WTC11 (cell line): ENCODE data around the gene COPZ1.

ENCODE experiments used
- ARID4B ChIP-seq: sonication (generic); formaldehyde crosslinking; IDR thresholded peaks from 2 replicates; pipeline ENCODE4 v1.8.0; 2023; ENCODE audit warnings: missing genetic modification reagents, mild to moderate bottlenecking, borderline replicate concordance
- ATF2 ChIP-seq: sonication (generic); formaldehyde crosslinking; IDR thresholded peaks from 2 replicates; pipeline ENCODE4 v1.8.1; 2022; ENCODE audit warnings: low read depth, missing genetic modification reagents, borderline replicate concordance
- CREB1 ChIP-seq: sonication (generic); formaldehyde crosslinking; IDR thresholded peaks from 2 replicates; pipeline ENCODE4 v1.8.0; 2023; ENCODE audit warnings: mild to moderate bottlenecking, missing genetic modification reagents
- CTCF ChIP-seq: fragments of 200-600 bp; IDR thresholded peaks from 2 replicates; pipeline ENCODE4 v1.8.0; 2022; ENCODE audit warnings: antibody characterized with exemption
- ESRRA ChIP-seq: sonication (generic); formaldehyde crosslinking; IDR thresholded peaks from 2 replicates; pipeline ENCODE4 v1.8.1; 2022; ENCODE audit warnings: mild to moderate bottlenecking, missing genetic modification reagents, borderline replicate concordance
- MAX ChIP-seq: sonication (generic); formaldehyde crosslinking; IDR thresholded peaks from 2 replicates; pipeline ENCODE4 v1.8.0; 2022; ENCODE audit warnings: mild to moderate bottlenecking, missing genetic modification reagents
- MXD4 ChIP-seq: fragments of 250-450 bp; sonication (Bioruptor Pico); IDR thresholded peaks from 2 replicates; pipeline ENCODE4 v1.8.0; 2021; ENCODE audit warnings: mild to moderate bottlenecking, moderate library complexity, borderline replicate concordance
- NR2C2 ChIP-seq: sonication (generic); formaldehyde crosslinking; IDR thresholded peaks from 2 replicates; pipeline ENCODE4 v1.8.0; 2022; ENCODE audit warnings: mild to moderate bottlenecking, missing genetic modification reagents
- SMAD4 ChIP-seq: sonication (generic); formaldehyde crosslinking; IDR thresholded peaks from 2 replicates; pipeline ENCODE4 v1.8.0; 2022; ENCODE audit warnings: mild to moderate bottlenecking, missing genetic modification reagents
- USF1 ChIP-seq: sonication (generic); formaldehyde crosslinking; IDR thresholded peaks from 2 replicates; pipeline ENCODE4 v1.8.0; 2022; ENCODE audit warnings: mild to moderate bottlenecking, missing genetic modification reagents
- USF2 ChIP-seq: sonication (generic); formaldehyde crosslinking; IDR thresholded peaks from 2 replicates; pipeline ENCODE4 v1.8.1; 2023; ENCODE audit warnings: mild to moderate bottlenecking, missing genetic modification reagents, moderate library complexity
- ZNF281 ChIP-seq: sonication (generic); formaldehyde crosslinking; IDR thresholded peaks from 2 replicates; pipeline ENCODE4 v1.8.0; 2023; ENCODE audit warnings: mild to moderate bottlenecking, missing genetic modification reagents
- ZNF532 ChIP-seq: fragments of 250-450 bp; sonication (Bioruptor Pico); IDR thresholded peaks from 2 replicates; pipeline ENCODE4 v1.9.0; 2021; ENCODE audit warnings: mild to moderate bottlenecking, borderline replicate concordance

- TF ChIP-seq SMAD4 (CRISPR knock-in tag) (no peak), CTCF (no peak), MXD4 (CRISPR knock-in tag) (no peak), MAX (no peak), ESRRA (no peak), ZNF281 (CRISPR knock-in tag) (no peak), ATF2 (CRISPR knock-in tag) (no peak), ARID4B (no peak), NR2C2 (no peak), USF2 (no peak), ZNF532 (CRISPR knock-in tag) (no peak), CREB1 (CRISPR knock-in tag) (no peak), USF1 (CRISPR knock-in tag) (no peak)
Observed at GRCh38 chr12:54351341-54351740, 26.4 kb downstream of the COPZ1 start.
